ENCODE data around the gene MEGF11. TPM values are rescaled to one million over a fixed set of nuclear protein-coding genes. Genes with fewer than 3 reads are reported as not detected.

MEGF11 gene
- total RNA-seq, 1 experiment from 2014 or later = 2.3 TPM

- Histone ChIP-seq H3K27ac (ENCODE audit: low read depth, low read length) (no peak overlapping the region), H3K79me2 (ENCODE audit: insufficient read depth, low read length) (peaks cover 76% of the 10 kb centered on the region), H3K4me1 (ENCODE audit: control insufficient read depth in 1 of 2, insufficient read depth in 2 of 2, low read length in 2 of 2) (peaks cover 7 to 20% of the 10 kb centered on the region in 2 experiments), H2AFZ (ENCODE audit: low read depth, low read length, poor library complexity, severe bottlenecking) (no peak overlapping the region), H3K9me2 (ENCODE audit: insufficient read depth) (no peaks in the 10 kb centered on the region), H3K4me2 (ENCODE audit: low read length) (no peak overlapping the region), H3K36me3 (ENCODE audit: control insufficient read depth in 1 of 2, insufficient read depth in 2 of 2, low read length in 2 of 2) (peaks cover 22 to 31% of the 10 kb centered on the region in 2 experiments), H3K4me3 (replicated peaks in 1 of 2; ENCODE audit: low read depth in 1 of 2, low read length in 2 of 2) (no peak overlapping the region), H3K27me3 (ENCODE audit: insufficient read depth, low read length) (no peaks in the 10 kb centered on the region), H4K20me1 (ENCODE audit: insufficient read depth) (peaks cover 4% of the 10 kb centered on the region; the same call in 1 of the 2 replicates), H3K9ac (ENCODE audit: low read length) (no peak overlapping the region), H3K9me3 (ENCODE audit: control insufficient read depth in 1 of 2, insufficient read depth in 1 of 2, low read depth in 1 of 2, low read length in 2 of 2) (no peaks in the 10 kb centered on the region)
- POLR2A ChIA-PET = interaction anchor here (1.4 kb wide), 1 partner anchor 13 kb away, joined by 3 read pairs; no protein-coding TSS in a partner anchor
- RAD21 ChIA-PET (ENCODE audit: low non-redundant PET in 1 of 2, low total read pairs in 2 of 2, uncharacterized antibody in 2 of 2, unreplicated experiment in 2 of 2) = no interaction called here
- BruUV-seq (replicated peaks) = no TSS peak
- ATAC-seq = no peak
- TF ChIP-seq JUND (IDR thresholded peaks at IDR 0.05) (no peak), SIN3A (IDR thresholded peaks at IDR 0.05; ENCODE audit: low read depth) (no peak), CTCF (IDR thresholded peaks at IDR 0.05 in 2 of 3, conservative IDR thresholded peaks at IDR 0.05 in 1 of 3; ENCODE audit: borderline replicate concordance in 1 of 3, insufficient read depth in 1 of 3, low read depth in 2 of 3, low read length in 2 of 3) (no peak), YY1 (IDR thresholded peaks at IDR 0.05; ENCODE audit: extremely low read depth, insufficient replicate concordance, low read depth, low read length) (no peak), CBX3 (IDR thresholded peaks at IDR 0.05; ENCODE audit: low read depth) (no peak), SP1 (IDR thresholded peaks at IDR 0.05; ENCODE audit: low read depth) (no peak), REST (IDR thresholded peaks at IDR 0.05; ENCODE audit: low read depth) (no peak), ZNF274 (IDR thresholded peaks at IDR 0.05; ENCODE audit: low read depth, low read length) (no peak), FOSL1 (IDR thresholded peaks at IDR 0.05; ENCODE audit: low read depth) (no peak), ATF3 (IDR thresholded peaks at IDR 0.05) (no peak), EGR1 (IDR thresholded peaks at IDR 0.05; ENCODE audit: low read depth) (no peak), ELF1 (IDR thresholded peaks at IDR 0.05; ENCODE audit: borderline replicate concordance, low read depth) (no peak), EZH2phosphoT487 (IDR thresholded peaks at IDR 0.05; ENCODE audit: borderline replicate concordance) (no peak), ZBTB33 (IDR thresholded peaks at IDR 0.05; ENCODE audit: extremely low read depth, insufficient replicate concordance, low read length) (no peak), EZH2 (IDR thresholded peaks at IDR 0.05) (no peak), POLR2A (IDR thresholded peaks at IDR 0.05; ENCODE audit: borderline replicate concordance, extremely low read depth, insufficient read depth, insufficient read length) (no peak)
- CTCF ChIA-PET = interaction anchor here (3.3 kb wide), 1 partner anchor 13 kb away, joined by 9 read pairs; no protein-coding TSS in a partner anchor
- no peak for DNase-seq (ENCODE audit: low read depth, low spot score)
- intact Hi-C loops (cut with micrococcal nuclease) = no loop called here
Measured at GRCh38 chr15:65875458-65875857, 378.1 kb downstream of the MEGF11 start.
